NK-92 (cell line): ENCODE results near the gene SLC5A10.
"Not testable (repeated sequence)": the region's sequence is repeated elsewhere in the genome, so short reads cannot be mapped to it uniquely, and the experiment has no call there.

Source experiments
- DNase-seq: peaks from one replicate; lab custom pipeline; 2025; ENCODE audit not compliant: unreplicated experiment; lab: John Stamatoyannopoulos, UW

Gene SLC5A10

GRCh38 chr17:18951941-18952842 lies at the start of gene SLC5A10:
TSS of gene SLC5A10 (plus strand) at chr17:18952165. CDS start at chr17:18952206, 41 bp downstream.
- no peak for DNase-seq

GRCh38 chr17:18904482-18904881 lies 47.5 kb upstream of the SLC5A10 start:
- no peak for DNase-seq

GRCh38 chr17:18905226-18905625 lies 46.7 kb upstream of the SLC5A10 start:
- DNase-seq, result no peak

- no peak for DNase-seq
Measured at GRCh38 chr17:18910326-18910725, 41.6 kb upstream of the SLC5A10 start.

- DNase-seq, result no peak
Measured at GRCh38 chr17:18910881-18911280, 41.1 kb upstream of the SLC5A10 start.

GRCh38 chr17:18916816-18917500 lies 35.0 kb upstream of the SLC5A10 start:
- no peak for DNase-seq

GRCh38 chr17:18917506-18918032 lies 34.4 kb upstream of the SLC5A10 start:
- DNase-seq, result no peak

GRCh38 chr17:18919963-18920362 lies 32.0 kb upstream of the SLC5A10 start:
- DNase-seq, result no peak

- DNase-seq, result no peak
Measured at GRCh38 chr17:18920911-18921441, 31.0 kb upstream of the SLC5A10 start.

- no peak for DNase-seq
Measured at GRCh38 chr17:18921485-18921884, 30.5 kb upstream of the SLC5A10 start.

- DNase-seq, result no peak
Measured at GRCh38 chr17:18921912-18922451, 30.0 kb upstream of the SLC5A10 start.

- not testable (repeated sequence) for DNase-seq
Measured at GRCh38 chr17:18922596-18922995, 29.4 kb upstream of the SLC5A10 start.

GRCh38 chr17:18925187-18925586 lies 26.8 kb upstream of the SLC5A10 start:
- no peak for DNase-seq

- no peak for DNase-seq
Measured at GRCh38 chr17:18928628-18929125, 23.3 kb upstream of the SLC5A10 start.

- no peak for DNase-seq
Measured at GRCh38 chr17:18932360-18933055, 19.5 kb upstream of the SLC5A10 start.

- no peak for DNase-seq
Measured at GRCh38 chr17:18933102-18934058, 18.6 kb upstream of the SLC5A10 start.

GRCh38 chr17:18937981-18938691 lies 13.8 kb upstream of the SLC5A10 start:
- DNase-seq, result no peak

GRCh38 chr17:18938692-18939023 lies 13.3 kb upstream of the SLC5A10 start:
- no peak for DNase-seq

- no peak for DNase-seq
Measured at GRCh38 chr17:18944646-18945045, 7.3 kb upstream of the SLC5A10 start.
